Activated naive CD4-positive, alpha-beta T cell treated with anti-CD3 and anti-CD28 coated beads, Interleukin-2, amount 10 ng/mL, durations not matched to agents 7 days and 5 days (primary cell): Measurements from ENCODE around the gene ANKMY1.

Experiments
- CTCF ChIA-PET: fragments of 350-600 bp; sonication (Branson Sonifier 250); formaldehyde crosslinking; loops from one replicate; lab custom pipeline; 2021; ENCODE audit warnings: antibody characterized with exemption; lab: Charles Lee
- DNase-seq: peaks from one replicate; pipeline ENCODE4 v3.0.0-alpha.2; 2020
- H3K27ac Mint-ChIP-seq: one replicate; pipeline ENCODE4 v1.8.0; 2021; ENCODE audit warnings: mild to moderate bottlenecking, moderate library complexity, mixed read lengths
- H3K27me3 Mint-ChIP-seq: one replicate; pipeline ENCODE4 v1.8.0; 2021; ENCODE audit warnings: mild to moderate bottlenecking, mixed read lengths
- H3K36me3 Mint-ChIP-seq: one replicate; pipeline ENCODE4 v1.8.0; 2021; ENCODE audit warnings: mixed read lengths
- H3K4me1 Mint-ChIP-seq: one replicate; pipeline ENCODE4 v1.8.0; 2021; ENCODE audit warnings: mixed read lengths
- H3K4me3 Mint-ChIP-seq: one replicate; pipeline ENCODE4 v1.8.0; 2021; ENCODE audit warnings: mild to moderate bottlenecking, moderate library complexity, mixed read lengths
- H3K9me3 Mint-ChIP-seq: one replicate; pipeline ENCODE4 v1.8.0; 2021; ENCODE audit warnings: mixed read lengths

The ANKMY1 gene

DNA sequence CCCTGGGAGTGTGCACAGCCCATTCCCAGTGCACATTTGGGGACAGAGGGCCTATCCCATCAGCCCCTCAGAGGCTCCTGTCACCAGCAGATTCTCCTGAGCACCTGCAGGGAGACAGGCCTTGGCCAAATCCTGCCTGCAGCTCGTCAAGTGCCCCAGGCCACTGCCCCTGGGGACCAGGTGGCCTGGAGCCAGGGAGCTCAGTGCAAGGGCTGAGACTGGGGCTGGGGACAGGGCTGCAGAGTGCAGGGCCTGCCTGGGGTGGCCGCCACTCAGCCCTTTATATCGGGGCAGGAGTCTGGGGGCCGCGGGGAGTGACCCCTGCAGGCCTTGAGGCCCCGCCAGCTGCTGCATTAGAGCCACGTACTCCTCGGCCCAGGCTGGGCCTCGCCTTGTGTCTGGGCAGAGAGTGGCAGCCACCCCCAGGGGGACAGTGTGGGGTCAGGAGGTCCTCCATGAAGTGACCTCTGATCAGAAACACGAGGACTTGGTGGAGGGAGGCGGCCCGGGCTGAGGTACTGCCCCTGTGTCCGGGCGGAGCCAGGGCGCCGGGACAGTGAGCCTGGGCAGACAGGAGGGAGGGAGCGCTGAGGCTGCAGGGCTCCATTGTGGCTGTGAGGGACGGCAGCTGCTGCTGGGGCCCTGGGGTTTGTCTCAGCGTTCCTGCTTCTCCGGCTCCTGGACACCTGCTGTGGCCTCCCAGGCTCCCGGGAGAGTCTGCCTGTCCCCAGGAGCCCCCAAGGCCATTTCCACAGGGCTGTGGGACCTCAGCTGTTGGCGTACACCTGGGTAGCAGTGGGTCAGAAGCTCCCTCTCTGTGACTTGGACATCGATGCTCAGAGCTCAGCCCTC lies 98.2 kb downstream of the ANKMY1 start:
- H3K36me3 Mint-ChIP-seq: no peaks in the 10 kb centered on the region
- H3K4me1 Mint-ChIP-seq: no peaks in the 10 kb centered on the region
- H3K4me3 Mint-ChIP-seq: no peak overlapping the region
- no peak overlapping the region for H3K27ac Mint-ChIP-seq
- H3K9me3 Mint-ChIP-seq: no peaks in the 10 kb centered on the region
- no peak for DNase-seq
- CTCF ChIA-PET: interaction anchor here (1.1 kb wide), 1 partner anchor 19 kb away, joined by 3 read pairs; no protein-coding TSS in a partner anchor
- peaks cover 44% of the 10 kb centered on the region for H3K27me3 Mint-ChIP-seq

DNA sequence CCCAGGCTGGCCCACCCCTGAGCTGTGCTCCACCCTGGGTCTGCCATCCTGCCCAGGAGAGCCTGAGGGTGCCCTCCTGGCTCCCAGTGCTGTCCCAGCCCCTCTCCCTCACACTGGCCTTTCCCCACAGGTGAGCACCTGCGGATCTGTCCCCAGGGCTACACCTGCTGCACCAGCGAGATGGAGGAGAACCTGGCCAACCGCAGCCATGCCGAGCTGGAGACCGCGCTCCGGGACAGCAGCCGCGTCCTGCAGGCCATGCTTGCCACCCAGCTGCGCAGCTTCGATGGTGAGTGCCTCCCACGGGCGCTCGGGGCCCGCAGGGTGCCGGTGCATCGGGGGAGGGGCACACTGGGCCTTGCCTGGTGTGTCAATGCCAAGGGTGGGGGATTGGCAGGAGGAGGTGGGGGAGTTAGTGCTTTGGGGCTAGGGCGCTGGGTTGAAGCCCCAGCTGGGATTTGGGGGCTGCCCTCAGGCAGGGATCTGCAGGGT lies 98.8 kb downstream of the ANKMY1 start:
- Mint-ChIP-seq H3K27me3 (peaks cover 51% of the 10 kb centered on the region), H3K4me3 (no peak overlapping the region), H3K27ac (no peak overlapping the region), H3K36me3 (no peaks in the 10 kb centered on the region), H3K4me1 (no peaks in the 10 kb centered on the region), H3K9me3 (no peaks in the 10 kb centered on the region)
- CTCF ChIA-PET: interaction anchor here (0.6 to 1.1 kb wide), 2 partner anchors 18 to 152 kb away, joined by 3 read pairs; no protein-coding TSS in a partner anchor
- no peak for DNase-seq

DNA sequence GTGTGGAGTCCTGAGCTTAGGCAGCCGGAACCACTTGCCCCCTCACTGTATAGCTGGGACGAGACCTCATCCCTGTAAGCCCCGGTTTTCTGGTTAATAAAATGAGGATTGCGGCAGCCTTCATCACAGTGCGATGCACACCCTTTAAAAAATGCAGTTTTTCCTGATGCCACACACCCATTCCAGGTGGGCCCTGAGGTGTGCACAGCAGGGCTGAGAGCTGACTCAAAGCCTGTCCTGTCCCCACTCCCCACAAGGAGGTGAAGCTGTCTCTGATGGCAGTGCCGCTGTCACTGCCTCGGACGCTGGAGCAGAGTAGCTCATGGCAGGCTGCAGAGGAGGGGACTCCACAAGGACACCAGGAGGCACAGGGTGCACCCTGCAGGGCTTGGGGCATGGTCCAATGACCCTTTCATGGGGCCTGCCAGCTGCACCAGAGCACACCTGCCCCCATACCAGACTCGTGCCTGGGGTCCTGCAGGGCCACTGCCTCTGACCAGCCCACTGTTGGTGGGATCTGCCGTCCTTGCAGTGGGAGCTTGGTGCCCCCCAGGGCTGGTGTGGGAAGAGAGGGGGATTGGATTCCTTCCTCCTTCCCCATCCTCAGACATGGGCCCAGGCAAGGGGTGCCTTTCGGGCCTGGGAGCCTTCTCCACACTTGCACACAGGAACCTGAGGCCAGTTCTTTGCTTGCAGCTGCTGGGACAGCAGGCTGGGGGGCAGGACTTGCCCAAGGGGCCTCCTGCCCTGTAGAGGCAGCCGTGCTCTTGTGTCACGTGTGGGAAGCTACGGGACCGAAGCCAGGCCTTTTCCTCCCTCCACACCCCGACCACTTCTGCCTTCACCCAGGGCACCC lies 99.5 kb downstream of the ANKMY1 start:
- no peaks in the 10 kb centered on the region for H3K9me3 Mint-ChIP-seq
- DNase-seq: no peak
- H3K27ac Mint-ChIP-seq: no peak overlapping the region
- H3K4me1 Mint-ChIP-seq: no peaks in the 10 kb centered on the region
- peaks cover 54% of the 10 kb centered on the region for H3K27me3 Mint-ChIP-seq
- H3K4me3 Mint-ChIP-seq: no peak overlapping the region
- H3K36me3 Mint-ChIP-seq: no peaks in the 10 kb centered on the region
- CTCF ChIA-PET: interaction anchor here (0.6 kb wide), 1 partner anchor 151 kb away, joined by 3 read pairs; no protein-coding TSS in a partner anchor

DNA sequence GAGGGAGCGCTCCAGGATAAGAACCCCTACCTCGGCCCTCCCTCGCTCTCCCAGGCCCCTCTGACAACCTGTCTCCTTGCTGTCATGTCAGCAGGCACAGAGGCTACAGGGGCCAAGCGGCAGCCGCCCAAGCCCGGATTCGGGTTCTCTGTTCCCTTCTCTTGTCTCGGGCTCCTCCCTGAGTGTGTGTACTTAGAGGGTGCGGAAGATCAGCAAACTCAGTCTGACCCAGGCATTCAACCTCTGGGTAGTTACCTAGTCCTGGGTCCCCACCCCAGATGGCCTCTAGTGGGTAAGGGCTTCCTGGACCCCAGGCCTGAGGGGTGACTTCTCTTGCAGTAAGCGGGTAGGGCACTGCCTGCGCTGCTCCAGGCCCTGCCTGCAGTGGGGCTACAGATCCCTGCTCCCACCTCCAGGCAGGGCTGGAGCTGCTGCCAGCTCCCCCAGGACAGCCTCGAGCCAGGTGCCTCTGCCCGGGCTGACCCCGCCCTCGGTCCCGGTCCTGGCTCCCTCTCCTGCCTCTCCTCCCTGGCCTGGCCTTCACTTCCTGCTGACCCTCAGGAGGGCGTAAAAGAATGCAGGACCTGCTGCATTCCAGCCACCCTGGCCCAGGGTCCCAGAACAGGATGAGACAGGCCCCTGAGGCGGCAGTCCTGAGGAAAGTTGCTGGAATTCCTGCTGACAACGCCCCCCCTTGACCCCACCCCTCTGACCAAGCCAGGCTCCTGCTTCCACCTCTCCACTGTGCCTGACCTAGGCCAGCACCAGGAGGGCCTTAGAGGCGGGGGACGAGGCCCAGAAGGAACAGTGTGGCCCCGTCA lies 100.4 kb downstream of the ANKMY1 start:
- Mint-ChIP-seq H3K4me1 (no peaks in the 10 kb centered on the region), H3K36me3 (no peaks in the 10 kb centered on the region), H3K9me3 (no peaks in the 10 kb centered on the region), H3K4me3 (no peak overlapping the region), H3K27ac (no peak overlapping the region), H3K27me3 (peaks cover 62% of the 10 kb centered on the region)
- no peak for DNase-seq
- CTCF ChIA-PET: no interaction called here

DNA sequence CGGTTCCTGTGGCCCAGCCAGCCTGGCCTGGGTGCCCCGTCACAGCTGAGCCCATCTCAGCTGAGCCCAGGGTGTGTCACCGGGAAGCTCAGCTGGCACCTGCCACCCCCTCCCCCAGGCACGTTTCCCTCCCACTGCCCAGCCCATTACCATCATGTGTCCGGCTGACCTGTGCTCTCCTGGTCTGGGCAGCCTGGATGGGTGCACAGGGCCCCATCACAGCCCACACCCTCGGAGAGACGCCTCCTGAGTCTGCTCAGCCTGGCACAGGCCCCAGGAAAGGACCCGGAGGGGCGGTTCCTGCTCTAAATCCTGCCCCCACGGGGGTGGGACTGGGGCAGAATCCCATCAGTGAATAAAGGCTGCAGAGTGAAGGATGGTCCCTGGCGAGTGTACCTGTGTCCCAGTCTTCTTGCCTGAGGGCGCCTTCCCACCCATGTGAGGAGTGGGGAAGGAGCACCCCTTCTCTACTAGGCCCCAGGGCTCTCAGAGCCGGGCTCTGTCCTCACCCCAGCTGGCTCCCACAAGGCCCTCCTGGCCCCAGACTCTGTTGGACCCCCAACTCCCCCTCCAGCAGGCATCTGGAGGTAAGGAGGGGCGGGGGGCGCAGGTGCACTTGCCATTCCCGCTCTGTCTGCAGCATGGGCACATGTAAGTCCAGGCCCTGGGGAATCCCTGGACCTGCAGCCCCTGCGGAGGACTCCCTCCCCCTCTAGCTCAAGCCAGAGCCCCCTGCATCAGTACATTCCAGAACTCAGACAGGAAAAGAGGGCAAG lies 101.2 kb downstream of the ANKMY1 start:
- no peak overlapping the region for H3K27ac Mint-ChIP-seq
- no peak for DNase-seq
- H3K27me3 Mint-ChIP-seq: peaks cover 70% of the 10 kb centered on the region
- CTCF ChIA-PET: no interaction called here
- H3K4me3 Mint-ChIP-seq: no peak overlapping the region
- peaks cover 2% of the 10 kb centered on the region for H3K4me1 Mint-ChIP-seq
- no peaks in the 10 kb centered on the region for H3K9me3 Mint-ChIP-seq
- no peaks in the 10 kb centered on the region for H3K36me3 Mint-ChIP-seq

DNA sequence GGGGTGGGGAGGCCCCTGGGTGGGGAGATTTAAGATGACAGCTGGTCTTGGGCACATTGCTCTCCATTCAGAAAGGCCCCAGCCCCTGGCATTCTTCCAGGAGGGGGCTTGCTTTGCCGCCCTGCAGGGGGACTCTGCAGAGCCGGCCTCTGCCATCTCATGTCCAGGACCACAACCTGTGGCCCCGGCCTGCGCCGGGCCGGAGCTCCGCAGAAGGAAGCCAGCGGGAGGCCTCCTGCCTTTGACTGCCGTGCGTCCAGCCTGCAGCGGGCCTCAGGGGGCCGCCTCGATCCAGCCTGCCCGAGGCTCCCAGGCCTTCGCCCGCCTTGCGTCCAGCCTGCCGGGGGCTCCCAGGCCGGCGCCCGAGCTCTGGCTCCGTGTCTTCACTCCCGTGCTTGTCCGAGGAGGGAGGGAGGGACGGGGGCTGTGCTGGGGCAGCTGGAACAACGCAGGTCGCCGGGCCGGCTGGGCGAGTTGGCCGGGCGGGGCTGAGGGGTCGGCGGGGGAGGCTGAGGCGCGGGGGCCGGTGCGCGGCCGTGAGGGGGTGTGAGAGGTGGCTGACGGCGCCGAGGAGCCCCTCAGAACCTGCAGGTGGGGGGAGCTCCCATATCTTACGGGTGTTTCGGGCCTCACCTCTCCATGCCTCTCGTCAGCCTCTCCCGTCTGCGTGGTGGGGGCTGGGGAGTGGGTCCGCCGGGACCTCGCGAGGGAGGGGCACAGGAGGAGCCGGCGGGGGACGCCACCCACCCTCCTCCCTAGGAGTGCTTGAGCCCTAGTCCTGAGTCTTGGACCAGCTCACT lies 101.9 kb downstream of the ANKMY1 start:
- CTCF ChIA-PET: no interaction called here
- Mint-ChIP-seq H3K27me3 (peaks cover 78% of the 10 kb centered on the region), H3K4me3 (no peak overlapping the region), H3K36me3 (no peaks in the 10 kb centered on the region), H3K4me1 (peaks cover 2% of the 10 kb centered on the region), H3K9me3 (no peaks in the 10 kb centered on the region), H3K27ac (no peak overlapping the region)
- DNase-seq: no peak

DNA sequence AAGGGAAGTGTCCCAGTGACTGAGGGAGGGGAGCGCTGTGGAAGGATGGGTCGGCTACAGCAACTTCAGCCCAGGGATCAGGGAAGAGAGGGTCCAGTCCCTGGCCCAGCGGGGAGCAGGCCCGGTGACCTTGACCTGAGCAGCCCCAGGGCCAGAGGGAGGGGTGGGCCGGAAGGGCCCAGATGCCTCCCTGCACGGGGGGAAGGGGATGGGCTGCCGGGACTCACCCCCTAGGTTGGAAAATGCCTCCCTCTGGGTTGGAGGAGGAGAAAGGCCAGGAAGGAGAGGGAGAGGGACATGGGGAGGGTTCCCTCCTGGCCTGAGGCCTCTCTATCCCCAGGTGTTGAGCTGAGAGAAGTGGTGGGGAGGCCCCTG lies 102.5 kb downstream of the ANKMY1 start:
- Mint-ChIP-seq H3K27me3 (peaks cover 84% of the 10 kb centered on the region), H3K4me3 (no peak overlapping the region), H3K4me1 (peaks cover 2% of the 10 kb centered on the region), H3K9me3 (no peaks in the 10 kb centered on the region), H3K27ac (no peak overlapping the region), H3K36me3 (no peaks in the 10 kb centered on the region)
- DNase-seq: no peak
- CTCF ChIA-PET: no interaction called here

DNA sequence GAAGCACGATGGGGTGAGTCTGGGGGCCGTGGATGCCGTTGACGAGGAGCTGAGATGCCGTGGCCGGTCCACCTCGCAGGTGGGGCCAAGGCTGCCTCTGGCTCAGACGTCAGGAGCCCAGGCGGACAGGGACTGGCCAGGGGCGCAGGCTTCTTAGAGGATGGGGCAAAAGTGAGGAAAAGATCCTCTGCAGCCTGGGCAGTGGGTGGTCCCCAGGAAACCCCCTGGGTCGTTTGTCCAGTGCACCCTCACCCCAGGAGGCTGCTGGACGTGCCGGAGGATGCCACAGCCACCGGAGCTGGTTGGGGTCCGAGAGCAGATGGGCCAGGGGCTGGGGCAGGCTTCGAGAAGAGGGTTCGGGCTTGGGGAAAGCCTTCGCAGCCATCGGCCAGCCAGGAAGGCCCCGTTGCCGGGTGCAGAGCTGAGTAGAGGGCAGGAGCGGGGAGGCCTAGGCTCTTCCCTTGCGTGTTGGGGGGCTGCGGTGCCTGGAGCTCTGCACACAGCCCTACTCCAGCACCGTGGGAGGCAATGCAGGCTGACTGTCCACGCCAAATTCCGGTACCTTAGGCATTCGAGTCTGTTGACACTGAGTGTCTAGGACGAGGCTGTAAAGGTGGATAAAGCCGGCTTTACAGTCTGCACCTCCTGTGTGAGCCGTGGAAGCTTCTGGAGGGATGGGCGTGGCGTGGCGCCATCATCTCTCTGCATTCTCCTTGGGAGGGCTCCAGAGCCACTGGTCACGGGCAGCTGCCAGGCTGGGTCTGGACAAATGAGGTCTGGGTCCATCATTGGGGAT lies 103.5 kb downstream of the ANKMY1 start:
- DNase-seq: no peak
- Mint-ChIP-seq H3K9me3 (no peaks in the 10 kb centered on the region), H3K4me3 (peak overlapping the region; percentile 49), H3K4me1 (peaks cover 2% of the 10 kb centered on the region), H3K36me3 (no peaks in the 10 kb centered on the region), H3K27ac (no peak overlapping the region), H3K27me3 (peaks cover 90% of the 10 kb centered on the region)
- CTCF ChIA-PET: no interaction called here

DNA sequence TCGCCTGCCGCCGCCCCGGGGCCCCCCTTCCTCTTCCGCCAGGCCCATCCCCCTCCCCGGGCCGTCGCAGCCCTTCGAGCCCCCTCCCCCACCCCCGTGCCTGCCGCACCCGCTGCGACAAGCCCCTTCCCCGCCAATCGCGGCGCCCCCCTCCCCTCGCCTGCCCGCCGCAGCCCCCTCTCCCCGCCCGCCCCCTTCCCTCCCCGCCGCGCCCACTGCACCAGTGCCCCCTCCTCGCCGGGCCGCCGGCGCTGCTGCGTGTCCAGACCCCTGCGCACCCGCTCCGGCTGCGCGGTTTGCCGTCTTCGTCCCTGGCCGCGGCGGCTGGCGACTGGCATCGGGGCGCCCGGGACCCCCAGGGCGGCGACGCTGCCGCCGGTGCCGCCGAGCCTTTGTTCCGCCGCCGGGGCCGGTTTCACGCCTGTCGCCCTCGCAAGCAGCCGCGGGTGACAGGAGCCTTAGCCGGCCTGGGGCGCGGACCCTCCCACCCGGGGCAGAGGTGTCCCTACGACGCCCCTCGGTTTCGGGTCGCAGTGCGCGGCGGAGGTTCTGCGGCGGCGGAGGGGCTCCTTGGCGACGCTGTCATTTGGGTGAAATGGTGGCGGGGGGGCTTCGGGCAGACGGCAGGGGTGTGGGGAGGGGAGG lies 104.2 kb downstream of the ANKMY1 start:
- peak overlapping the region; percentile 49 for H3K4me3 Mint-ChIP-seq
- no peaks in the 10 kb centered on the region for H3K9me3 Mint-ChIP-seq
- CTCF ChIA-PET: no interaction called here
- H3K27ac Mint-ChIP-seq: no peak overlapping the region
- peaks cover 2% of the 10 kb centered on the region for H3K4me1 Mint-ChIP-seq
- H3K27me3 Mint-ChIP-seq: peaks cover 88% of the 10 kb centered on the region
- no peaks in the 10 kb centered on the region for H3K36me3 Mint-ChIP-seq
- no peak for DNase-seq

DNA sequence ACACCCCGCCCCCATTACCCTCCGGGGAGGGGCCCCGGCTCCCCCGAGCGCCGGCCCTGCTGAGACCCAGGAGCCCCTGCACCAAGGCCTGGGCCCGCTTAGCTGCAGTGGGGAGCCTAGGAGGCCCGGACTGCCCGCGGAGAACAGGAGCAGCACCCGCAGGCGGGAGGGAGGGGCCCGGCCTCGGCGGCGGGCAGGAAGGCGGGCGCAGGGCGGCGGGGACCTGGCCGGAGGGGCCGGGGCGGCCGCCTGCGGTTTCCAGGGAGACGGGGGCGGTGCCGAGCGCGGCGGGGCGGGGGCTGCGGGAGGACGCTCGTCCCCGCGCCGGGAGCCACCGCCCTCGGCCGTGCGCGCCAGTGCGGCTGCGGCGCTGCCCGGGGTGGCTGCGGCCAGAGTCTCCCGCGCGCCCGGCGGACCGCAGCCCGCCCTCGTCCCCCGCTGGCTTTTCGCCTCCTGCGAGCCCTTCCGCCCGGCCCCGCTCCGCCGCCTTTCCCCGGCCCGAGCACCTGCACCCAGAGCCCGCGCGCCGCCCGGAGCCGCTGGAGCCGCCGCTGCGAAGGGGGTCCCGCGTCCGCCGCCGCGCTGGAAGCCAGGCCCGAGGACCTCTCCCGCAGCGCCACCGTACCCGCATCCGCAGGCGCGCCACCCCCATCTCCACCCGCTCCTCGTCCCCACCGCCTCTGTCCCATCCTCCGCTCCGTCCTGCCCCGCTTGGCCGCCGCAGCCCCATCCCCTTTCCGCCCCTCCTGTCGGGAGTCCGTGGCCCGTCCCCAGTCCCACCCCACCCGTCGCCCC lies 105.1 kb downstream of the ANKMY1 start:
- Mint-ChIP-seq H3K4me3 (no peak overlapping the region), H3K27me3 (peaks cover 82% of the 10 kb centered on the region), H3K36me3 (no peaks in the 10 kb centered on the region), H3K9me3 (no peaks in the 10 kb centered on the region), H3K27ac (no peak overlapping the region), H3K4me1 (peaks cover 2% of the 10 kb centered on the region)
- CTCF ChIA-PET: no interaction called here
- peak; percentile 36 for DNase-seq

DNA sequence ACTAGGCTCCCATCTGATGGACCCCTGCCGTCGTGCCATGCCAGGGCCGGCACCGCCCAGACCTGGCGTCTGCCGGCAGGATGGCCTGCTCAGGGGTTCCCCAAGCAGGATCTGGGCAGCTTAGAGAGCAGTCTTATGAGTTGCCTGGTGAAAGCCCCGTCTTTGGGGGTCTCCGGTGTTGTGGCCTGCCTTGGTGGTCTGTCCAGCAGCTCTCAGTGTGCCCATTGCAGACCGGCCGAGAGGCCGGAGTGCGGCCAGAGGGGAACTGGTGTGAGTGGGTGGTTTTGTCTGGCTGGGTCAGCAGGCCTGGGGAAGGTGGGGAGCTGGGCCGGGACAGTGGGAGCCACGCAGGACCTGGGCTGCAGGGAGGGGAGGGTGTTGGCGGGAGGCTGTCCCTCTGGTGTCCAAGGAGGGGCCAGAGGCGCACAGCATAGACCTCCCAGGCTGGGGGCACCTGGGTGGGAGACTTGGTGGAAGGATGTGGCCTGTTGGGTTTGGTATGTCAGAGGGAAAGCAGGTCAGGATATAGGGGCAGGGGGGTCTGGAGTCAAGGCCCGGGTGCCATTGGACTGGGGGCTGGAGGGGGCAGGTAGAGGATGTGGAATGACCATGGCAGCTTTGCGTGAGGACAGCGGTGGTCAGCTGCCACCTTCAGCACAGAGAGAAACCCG lies 105.9 kb downstream of the ANKMY1 start:
- CTCF ChIA-PET: no interaction called here
- no peak overlapping the region for H3K27ac Mint-ChIP-seq

More for the DNA sequence above, 105.9 kb downstream of the ANKMY1 start:
- no peak overlapping the region for H3K4me3 Mint-ChIP-seq
- H3K36me3 Mint-ChIP-seq: no peaks in the 10 kb centered on the region
- H3K27me3 Mint-ChIP-seq: peaks cover 75% of the 10 kb centered on the region
- peaks cover 2% of the 10 kb centered on the region for H3K4me1 Mint-ChIP-seq
- no peak for DNase-seq
- H3K9me3 Mint-ChIP-seq: no peaks in the 10 kb centered on the region
